Stimulated activated CD8-positive, alpha-beta memory T cell treated with anti-CD3 and anti-CD28 coated beads, Interleukin-12 subunit alpha, Interleukin-12 subunit beta, amount 100 ng/mL, for 24 hours (primary cell): ENCODE results near the gene GRIN1.
"Not testable (repeated sequence)": the region's sequence is repeated elsewhere in the genome, so short reads cannot be mapped to it uniquely, and the experiment has no call there.

Experiments
- DNase-seq: peaks from one replicate; pipeline ENCODE4 v3.0.0-alpha.2; 2020; ENCODE audit errors: extremely low read depth

Gene GRIN1

DNA sequence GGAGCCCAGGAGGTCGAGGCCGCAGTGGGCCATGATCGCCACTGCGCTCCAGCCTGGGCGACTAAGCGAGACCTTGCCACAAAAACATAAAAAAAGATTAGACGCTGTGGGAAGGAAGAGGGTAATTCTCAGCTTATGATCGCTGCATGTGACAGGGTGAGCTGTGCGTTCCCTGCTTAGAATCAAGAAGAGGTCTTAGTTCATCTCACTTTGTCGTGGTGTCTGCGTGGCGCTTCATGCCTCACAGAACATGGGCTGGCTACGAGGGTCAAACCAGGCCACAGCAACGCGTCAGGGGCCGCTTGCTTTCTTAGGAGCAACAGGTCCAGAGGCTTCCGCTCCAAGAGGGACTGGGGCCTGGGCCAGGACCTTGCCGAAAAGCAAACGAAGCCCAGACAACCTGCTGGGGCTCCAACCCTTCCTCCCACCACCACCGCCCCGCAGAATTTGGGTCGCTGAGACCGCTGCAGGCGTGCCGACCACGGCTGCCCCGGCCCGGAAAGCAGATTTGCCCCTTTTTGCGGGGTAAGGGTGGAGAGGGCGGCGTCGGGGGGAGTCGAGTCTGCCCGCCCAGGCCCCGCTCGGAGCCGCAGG is 10.0 kb upstream of the GRIN1 start:
- DNase-seq: no peak

DNA sequence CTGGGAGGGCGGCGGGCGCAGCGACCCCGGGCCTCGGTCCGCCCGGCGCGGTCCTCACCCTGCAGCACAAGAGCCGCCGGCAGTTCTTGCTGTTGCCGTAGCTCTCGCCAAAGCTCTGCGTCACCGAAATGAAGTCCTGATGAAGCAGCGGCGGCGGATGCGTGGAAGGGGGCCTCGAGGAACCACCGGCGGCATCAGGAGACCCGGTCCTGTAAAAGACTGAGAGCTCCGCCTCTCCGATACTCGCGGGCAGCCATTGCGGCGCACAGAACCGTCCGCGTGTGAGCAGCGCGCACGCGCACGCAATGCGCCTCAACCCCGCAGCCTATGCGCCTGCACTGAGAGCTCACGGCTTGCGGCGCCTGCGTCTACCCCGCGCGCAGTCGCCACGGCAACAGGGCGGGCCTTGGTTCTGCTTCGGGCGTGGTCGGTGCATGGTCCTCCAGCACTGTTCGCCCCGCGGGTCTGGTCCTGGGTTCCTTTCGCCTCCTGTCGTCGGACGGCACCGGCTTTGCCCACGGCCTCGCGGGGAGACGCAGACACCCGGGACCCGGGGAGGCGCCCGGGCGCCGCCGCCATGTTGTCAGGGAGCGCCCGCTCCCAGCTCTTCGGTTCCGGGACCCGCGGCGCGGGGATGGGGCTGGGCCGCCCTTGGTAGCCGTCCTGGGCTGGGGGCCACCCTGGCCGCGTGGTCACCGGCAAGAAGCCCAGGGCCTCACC is 9.3 kb upstream of the GRIN1 start:
- peak; percentile 73 for DNase-seq

DNA sequence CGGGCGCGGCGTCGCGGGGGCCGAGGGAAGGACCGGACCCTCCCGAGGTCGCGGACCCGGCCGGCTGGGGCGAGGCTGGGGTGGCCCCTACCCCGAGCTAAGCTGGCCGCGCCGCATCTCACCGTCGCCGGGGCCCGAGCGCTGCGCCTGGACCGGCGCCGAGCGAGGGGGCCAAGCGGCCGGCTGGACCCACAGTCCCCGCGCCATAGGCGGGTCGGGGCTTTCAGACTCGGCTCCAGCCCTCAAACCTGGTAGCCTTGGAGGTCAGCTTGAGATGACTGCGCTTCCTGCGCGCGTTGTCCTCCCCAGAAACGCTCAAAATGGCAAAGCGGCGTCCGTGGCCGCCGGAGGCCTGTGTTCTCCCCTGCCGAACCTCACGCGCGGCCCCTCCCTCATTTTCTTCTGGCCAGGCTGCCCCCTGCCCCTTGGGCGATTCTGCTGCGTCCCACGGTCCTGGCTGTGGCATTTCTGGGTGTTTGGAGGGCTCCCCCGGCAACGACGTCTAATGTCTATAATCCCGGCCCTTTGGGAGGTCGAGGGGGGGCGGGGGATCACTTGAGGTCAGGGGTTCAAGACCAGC is 8.7 kb upstream of the GRIN1 start:
- no peak for DNase-seq

DNA sequence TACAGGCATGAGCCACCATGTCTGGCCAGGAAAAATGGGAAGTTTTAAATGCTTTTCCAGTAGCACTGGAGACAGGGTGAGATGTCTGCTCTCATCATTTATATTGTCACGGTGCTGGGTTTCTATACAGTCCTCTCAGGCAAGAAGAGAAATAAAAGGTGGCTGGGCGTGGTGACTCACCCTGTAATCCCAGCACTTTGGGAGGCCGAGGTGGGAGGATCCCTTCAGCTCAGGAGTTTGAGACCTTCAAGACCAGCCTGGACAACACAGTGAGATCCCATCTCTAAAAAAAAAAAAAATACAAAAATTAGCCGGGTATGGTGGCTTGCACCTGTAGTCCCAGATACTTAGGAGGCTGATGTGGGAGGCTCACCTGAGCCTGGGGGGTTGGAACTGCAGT is 4.8 kb upstream of the GRIN1 start:
- no peak for DNase-seq

DNA sequence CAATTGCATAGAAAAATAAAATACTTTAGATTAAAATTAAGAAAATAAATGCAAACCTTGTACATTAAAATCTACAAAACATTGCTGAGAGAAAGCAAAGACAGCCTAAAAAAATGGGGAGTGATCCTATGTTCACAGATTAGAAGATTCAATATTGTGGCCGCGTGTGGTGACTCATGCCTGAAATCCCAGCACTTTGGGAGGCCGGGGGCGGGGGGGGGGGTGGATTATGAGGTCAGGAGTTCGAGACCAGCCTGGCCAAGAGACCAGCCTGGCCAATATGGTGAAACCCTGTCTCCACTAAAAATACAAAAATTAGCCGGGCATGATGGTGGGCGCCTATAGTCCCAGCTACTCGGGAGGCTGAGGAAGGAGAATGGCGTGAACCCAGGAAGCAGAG is 3.8 kb upstream of the GRIN1 start:
- not testable (repeated sequence) for DNase-seq

DNA sequence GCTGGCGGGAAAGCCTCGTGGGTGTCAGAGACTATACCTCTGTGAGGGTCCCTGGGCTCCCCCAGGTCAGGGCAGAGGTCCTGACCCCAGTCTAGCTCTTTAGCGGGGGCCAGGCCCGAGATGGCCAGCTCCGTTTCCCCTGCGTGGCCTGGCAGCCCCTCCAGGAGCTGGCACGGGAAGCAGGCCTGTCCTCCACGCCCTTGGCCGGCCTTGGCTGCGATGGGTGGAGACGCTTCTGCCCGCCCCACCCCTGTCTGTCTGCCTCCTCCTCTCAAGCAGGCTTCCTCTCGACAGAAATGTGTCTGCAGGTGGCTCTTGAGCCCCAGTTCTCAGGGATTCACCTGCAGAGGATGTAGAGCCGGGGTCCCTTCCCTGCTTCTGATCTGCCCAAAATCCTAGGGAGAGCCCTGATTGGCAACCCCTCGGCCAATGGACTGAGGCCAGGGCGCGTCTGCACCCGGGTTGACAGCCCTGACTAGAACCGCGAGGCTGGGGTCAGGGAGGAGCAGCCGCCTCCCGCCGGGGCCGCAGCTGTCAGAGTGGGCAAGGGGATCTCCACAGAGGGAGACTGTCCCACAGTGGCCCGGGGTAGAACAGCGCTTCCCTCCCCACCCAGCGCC is 2.6 kb upstream of the GRIN1 start:
- DNase-seq: no peak

DNA sequence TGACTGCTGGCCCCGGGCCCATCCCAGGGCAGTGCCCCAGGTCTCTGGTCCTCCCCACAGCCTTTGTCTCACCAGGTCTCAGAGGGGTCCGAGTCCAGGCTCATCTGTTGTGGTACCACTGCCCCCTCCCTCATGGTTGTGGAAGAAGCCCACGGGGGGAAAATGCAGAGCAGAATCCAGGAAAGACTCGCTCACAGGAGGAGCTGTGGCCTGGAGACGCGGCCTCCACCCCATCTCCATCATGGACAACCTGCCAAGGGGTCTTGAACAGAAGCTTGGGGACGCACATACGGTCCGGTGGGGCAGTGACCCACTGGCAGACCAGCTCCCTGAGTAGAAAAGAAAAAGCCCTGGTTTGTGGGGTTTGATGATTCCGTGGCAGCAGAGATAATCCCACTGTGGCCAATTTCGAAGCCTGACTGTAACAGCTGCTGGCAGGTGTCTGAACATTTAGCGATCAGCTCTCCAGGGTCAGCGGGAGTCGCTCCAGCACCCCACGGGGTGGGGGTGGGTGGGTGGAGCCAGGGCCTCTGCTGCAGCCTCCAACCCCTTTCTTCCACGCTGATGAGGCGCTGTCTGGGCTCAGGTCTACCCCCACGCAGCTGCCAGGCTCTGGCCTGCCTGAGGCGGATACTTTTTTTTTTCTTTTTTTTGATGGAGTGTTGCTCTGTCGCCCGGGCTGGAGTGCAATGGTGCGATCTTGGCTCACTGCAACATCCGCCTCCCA is 1.9 kb upstream of the GRIN1 start:
- DNase-seq: no peak

DNA sequence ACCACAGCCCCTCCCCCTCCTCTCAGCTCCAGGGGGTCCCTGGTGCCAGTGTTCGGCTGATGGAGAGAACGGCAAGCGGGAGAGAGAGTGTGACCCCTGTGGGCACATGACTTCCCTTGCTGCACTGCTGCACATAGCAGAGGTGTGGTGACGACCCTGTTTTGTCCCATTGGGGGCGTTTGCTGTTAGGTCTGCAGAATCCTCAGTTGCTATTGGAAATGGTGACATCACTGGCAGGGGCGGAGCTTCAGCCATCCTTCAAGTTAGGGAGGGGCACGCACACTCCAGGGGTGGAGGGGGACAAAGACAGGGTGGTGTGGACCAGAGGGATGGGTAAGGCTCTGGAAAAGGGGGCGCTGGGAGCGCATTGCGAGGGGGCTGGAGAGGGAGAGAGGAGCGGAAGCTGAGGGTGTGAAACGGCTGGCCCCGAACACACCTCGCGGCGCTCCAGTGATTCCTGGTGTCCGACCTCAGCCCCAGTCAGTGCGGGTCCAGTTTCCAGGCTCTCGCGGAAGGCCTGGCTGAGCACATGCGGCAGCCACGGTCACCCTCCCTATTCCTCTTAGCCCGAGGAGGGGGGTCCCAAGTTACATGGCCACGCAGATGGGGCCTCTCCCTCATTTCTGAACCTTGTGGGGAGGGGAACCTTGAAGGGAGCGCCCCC is 764 bp upstream of the GRIN1 start:
- no peak for DNase-seq

DNA sequence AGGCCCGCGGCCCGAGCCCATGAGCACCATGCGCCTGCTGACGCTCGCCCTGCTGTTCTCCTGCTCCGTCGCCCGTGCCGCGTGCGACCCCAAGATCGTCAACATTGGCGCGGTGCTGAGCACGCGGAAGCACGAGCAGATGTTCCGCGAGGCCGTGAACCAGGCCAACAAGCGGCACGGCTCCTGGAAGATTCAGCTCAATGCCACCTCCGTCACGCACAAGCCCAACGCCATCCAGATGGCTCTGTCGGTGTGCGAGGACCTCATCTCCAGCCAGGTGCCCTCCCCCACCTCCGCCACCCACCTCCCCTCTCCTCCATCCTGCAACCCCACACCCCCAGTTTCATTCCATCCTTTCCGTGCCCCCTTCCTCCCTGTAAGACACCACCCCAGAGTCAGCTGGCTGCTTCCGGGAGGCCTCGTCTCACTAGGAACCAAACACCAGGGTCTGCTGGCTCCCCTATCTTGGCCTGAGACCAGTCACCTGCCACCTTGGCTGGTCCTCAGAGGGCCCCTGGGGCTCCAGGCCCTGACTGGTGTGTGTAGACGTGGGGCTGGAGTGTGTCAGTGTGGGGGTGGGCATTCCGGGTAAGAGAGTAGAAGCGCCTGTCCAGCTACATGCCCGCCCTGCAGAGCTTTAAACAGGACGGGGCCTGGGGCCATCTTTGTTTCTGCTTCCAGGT is 655 bp downstream of the GRIN1 start:
- DNase-seq: no peak

DNA sequence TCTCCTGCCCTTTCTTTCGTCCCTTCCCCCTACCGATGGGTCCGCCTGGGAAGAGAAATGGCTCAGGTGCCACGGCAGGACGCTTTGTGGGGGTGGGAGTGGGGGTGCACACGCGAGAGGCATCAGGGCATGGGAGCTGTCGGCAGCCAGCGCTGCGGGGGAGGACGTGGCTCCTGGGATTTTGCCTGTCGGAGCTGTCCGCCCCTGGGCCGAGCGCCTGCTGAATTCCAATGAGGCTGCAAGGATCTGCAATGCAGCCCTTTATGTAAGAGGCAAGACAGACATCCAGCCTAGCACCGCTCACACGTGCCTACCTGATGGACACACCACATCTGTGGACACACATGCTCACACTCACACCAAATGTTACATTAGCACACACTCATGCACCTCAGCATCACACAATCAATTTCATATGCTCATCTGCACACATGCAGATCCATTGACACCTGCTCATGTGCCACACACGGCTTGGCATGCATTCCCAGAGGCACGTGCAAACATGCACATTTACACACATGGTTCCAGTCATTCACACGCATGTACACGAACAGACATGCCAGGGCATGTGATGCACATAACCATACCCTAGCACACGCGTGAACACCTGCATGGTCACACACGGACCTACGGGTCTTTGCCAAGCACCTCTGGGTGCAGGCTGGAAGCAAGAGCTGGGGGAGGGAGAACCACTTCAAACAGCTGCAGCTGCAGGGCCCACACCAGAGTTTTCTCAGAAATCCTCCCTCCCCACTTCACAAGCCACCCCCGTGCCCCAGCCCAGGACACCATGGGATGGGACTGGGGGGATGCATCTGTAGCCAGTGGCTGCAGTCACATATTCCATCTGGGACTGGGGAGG is 1.4 kb downstream of the GRIN1 start:
- no peak for DNase-seq

DNA sequence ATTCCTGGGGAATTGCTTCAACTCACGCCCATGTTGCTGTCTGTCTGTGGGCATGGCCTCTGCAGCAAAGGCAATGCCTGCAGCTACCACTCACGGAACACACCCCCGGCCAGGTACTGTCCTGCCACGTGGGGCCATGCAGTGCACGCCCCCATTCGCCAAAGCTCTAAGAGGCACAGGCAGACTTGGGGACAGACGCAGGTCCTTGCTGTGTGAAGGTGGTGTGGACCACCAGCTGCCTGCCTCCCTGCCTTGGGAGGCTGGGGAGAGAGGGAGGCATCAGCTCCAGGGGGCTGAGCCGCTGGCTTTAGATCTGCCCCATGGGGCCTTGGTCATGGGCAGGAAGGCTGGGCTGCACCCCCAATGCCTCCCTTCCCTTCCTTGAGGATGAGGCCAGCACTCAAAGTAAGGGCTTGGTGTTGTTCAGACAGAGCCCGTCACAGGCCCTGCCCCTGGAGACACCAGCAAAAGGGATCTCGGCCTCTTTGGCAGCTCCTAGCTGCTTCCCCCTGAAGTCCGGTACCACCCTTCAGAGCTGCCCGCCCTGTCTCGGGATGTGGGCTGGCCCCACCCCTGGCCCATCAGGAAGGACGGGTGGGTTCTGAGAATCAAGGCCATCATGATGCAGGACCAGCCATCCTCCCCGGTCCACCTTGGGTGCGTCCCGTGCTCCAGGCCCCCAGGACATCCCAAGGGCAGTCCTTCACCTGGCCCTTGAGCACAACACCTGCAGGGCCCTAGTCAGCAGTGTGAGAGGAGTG is 2.3 kb downstream of the GRIN1 start:
- DNase-seq: no peak

DNA sequence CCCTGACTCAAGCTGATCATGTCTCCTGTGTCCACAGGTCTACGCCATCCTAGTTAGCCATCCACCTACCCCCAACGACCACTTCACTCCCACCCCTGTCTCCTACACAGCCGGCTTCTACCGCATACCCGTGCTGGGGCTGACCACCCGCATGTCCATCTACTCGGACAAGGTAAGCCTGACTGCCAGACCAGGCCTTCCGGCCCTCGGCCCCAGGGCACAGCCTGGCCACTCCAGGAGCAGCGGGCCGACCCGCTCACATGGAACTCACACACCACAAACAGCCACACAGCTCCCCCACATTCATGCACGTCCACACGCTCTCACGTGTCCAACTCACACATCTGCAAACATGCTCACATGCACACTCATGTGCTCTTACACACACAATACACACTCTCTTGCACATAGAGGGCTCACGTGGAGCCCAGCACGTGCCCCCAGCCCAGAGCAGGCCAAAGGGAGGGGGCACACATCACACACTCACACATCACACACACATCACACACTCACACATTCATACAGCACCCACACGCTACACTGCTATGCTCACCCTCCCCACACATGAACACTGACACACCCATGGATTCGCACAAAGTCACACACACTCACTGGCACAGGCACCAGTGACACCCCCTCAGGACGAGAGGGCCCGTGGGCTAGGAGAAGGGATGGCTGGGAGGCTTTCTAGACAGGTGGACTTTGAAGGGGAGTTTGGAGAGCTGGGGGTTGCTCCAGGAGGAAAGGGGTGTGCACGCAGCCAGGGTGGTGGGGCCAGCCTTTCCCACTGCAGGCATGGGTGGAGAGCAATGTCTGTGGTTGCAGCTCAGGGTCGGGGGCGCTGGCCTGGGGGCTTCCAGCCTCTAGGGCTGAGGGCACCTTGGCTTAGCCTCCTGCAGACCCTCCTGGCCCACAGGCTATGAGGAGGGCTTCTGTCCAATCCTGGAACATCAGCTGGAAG is 3.3 kb downstream of the GRIN1 start:
- DNase-seq: no peak

DNA sequence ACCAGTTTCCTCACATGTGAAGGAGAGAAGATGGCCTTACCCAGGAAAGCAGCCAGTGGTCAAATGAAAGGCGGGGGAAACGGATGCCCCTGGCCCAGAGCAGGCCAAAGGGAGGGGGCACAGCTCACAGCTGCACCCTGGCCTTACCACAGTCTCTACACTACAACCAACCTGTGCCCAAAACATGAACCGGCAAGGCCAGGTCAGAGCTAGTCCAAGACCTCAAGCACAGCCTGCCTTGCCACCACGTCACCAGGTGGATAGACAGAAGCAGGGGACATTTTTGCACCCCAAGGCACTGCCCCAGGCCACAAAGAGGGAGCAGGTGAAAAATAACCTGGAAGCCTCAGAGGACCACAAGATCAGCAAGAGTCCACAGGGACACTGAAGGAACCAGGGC is 4.5 kb downstream of the GRIN1 start:
- DNase-seq: no peak

DNA sequence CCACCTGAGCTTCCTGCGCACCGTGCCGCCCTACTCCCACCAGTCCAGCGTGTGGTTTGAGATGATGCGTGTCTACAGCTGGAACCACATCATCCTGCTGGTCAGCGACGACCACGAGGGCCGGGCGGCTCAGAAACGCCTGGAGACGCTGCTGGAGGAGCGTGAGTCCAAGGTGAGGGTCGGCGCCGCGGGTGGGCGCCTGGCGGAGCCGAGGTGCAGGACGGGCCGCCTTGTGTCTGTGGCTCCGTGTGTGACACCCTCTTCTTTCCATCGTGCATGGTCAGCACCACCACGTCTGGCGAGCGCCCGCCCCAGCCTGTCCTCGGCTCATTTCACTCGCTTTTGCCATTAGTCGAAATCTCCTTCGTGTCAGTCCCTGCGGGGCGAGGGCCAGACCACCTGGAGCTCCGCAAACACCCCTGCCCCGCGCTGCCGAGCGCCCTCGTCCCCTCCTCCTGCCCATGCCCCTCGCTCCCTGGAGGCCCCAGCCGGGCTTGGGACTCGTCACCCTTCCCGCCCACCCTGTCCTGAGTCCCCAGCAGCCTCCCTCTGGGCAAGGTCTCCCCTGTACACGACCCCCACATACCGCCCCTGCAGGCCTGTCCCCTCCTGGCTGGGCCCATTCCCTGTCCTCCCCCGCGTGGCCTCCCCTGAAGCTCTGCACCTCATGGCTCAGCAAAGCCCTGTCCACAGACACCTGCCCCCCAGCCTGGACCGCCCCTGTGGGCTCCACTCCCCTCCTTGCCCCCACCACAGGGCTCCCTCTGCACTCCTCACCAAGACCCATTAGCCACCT is 7.0 kb downstream of the GRIN1 start:
- no peak for DNase-seq

DNA sequence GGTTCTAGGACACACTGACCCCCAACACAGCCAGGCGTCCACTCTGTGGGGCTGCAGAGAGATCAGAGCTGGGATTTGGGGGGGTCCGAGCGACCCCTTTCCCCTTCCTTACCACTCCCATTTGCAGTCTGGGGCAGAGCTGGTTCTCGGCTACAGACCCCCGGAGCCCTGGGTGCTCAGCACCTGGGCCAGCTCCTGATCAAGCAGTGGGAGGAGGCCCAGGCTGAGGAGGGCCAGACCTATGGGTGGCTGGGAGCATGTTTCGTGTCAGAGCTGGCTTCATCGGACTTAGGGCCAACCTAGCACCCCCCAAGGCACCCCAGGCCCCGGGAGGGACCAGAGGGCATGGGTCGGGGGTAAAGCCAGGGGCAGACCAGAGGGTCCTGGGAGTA is 7.6 kb downstream of the GRIN1 start:
- DNase-seq: no peak

DNA sequence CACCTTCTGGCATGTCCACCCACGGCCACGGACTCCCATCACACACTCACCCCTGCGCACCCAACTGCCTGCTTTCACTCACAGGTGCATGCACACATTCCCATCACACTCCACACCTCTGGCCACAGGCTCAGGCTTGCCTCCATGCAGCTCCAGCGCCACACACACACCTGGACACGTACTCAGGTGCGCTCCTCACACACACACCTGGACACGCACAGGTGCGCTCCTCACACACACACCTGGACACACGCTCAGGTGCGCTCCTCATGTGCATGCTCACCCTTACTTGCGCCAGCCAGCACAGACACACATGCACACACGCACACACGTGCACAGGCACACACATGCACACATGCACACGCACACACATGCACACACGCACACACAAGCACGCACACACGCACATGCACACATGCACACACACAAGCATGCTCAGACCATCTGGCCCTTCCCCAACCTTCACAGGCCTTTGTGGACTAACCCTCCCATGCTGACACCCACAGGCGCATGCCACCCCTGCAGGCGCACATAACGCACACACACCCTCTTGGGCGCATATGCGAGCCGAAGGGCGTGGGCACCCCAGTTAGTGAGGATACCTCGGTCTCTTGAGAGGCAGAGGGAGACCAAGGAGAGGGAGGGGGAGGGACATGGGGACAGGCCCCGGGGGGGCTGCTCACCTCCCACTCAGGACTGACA is 8.3 kb downstream of the GRIN1 start:
- no peak for DNase-seq

DNA sequence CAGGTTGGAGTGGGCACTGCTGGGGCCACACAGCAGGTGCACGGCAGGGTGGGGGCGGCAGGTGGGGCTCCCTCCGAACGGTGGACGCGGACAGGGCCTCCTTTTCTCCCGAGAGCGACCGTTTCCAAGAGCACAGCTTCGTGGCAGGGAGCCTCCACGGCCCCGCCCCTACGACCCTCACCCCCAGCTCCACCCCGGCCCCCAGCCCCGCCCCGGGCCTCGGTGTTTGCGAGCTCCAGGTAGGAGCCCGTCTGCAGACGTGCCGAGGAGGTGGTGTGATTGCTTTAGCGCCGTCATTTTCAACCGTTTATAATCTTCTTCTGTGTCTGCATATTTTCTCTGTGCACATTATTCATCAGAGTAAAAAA is 8.8 kb downstream of the GRIN1 start:
- no peak for DNase-seq
